GM21576 (cell line): Measurements from ENCODE around the gene CCDC43.

Source experiments
- ATAC-seq: cut with Tn5 transposase; IDR thresholded peaks from one replicate; pipeline ENCODE4 v1.9.1; 2021; ENCODE audit warnings: mild to moderate bottlenecking, moderate library complexity; ENCODE audit not compliant: unreplicated experiment

CCDC43 gene

DNA sequence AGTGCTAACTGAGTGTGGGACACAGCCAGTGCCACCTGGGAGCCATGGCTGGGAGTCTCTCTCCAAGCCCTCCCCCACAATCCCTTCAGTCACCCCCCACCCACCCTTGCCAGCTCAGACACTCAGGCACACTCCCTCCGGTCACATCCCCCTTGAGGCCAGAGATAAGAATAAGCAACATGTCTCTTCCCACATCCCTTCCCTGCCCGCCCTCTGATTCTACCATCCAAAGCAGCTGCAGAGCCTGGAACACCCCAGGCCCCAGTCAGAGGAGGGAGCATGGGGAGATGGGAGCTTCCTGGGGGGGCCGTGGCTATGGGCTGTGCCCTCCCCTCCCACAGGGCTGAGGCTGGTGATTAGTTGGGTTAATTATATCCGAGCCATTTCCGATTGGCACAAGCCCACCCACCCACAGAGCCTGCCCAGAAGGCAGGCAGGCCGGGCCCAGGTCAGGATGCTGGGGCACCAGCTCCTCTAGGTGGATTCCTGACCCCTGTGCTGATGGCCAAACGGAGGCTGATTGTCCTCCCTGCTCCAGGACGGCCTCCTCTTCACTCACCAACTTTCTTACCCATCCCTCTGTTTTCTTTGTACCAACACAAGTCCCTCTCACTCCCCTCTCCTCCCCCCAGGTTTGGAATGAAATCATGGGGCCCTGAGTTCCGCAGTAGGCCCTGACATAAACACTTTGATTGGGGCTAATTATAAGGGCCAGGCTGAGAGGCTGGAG lies 61.9 kb downstream of the CCDC43 start:
- no peak for ATAC-seq
